GM23338 (cell line): ENCODE data around the gene CAMSAP3. TPM values are rescaled to one million over a fixed set of nuclear protein-coding genes. Genes with fewer than 3 reads are reported as not detected.

Source experiments
- ATAC-seq: fragments of 200-7000 bp; cut with Tn5 transposase; 3 replicates; pipeline ENCODE4 v1.9.1; 2020
- DNase-seq: peaks from one replicate; pipeline ENCODE4 v3.0.0-alpha.2; 2015; ENCODE audit warnings: low spot score
- H2AFZ ChIP-seq: fragments of 200-600 bp; sonication (generic); 2 replicates; pipeline ENCODE4 v1.8.0; 2016; ENCODE audit warnings: antibody characterized with exemption, mild to moderate bottlenecking, moderate library complexity
- H3F3A ChIP-seq: fragments of 200-600 bp; sonication (generic); replicated peaks from 2 replicates; pipeline ENCODE4 v1.8.0; 2017; ENCODE audit warnings: antibody characterized with exemption, mixed run types, low read depth
- H3K27ac ChIP-seq: fragments of 200-600 bp; sonication (generic); 2 replicates; pipeline ENCODE4 v1.6.1; 2016; ENCODE audit warnings: low read depth
- H3K27me3 ChIP-seq: fragments of 200-600 bp; sonication (generic); 2 replicates; pipeline ENCODE4 v1.8.0; 2016; ENCODE audit warnings: mild to moderate bottlenecking, mixed run types, moderate library complexity; ENCODE audit not compliant: insufficient read depth
- H3K36me3 ChIP-seq: fragments of 200-600 bp; sonication (generic); 2 replicates; pipeline ENCODE4 v1.8.0; 2016; ENCODE audit warnings: mild to moderate bottlenecking; ENCODE audit not compliant: insufficient read depth
- H3K4me1 ChIP-seq: fragments of 200-600 bp; sonication (generic); 2 replicates; pipeline ENCODE4 v1.8.0; 2016; ENCODE audit warnings: mild to moderate bottlenecking, moderate library complexity; ENCODE audit not compliant: insufficient read depth
- H3K4me2 ChIP-seq: fragments of 200-600 bp; sonication (generic); 2 replicates; pipeline ENCODE4 v1.7.1; 2017; ENCODE audit warnings: mixed run types
- H3K4me3 ChIP-seq: fragments of 200-600 bp; sonication (generic); 2 replicates; pipeline ENCODE4 v1.6.1; 2016; ENCODE audit warnings: mixed run types
- H3K79me2 ChIP-seq: fragments of 200-600 bp; sonication (generic); replicated peaks from 2 replicates; pipeline ENCODE4 v1.8.0; 2017; ENCODE audit warnings: mild to moderate bottlenecking; ENCODE audit not compliant: insufficient read depth
- H3K9me2 ChIP-seq: fragments of 200-600 bp; sonication (generic); 2 replicates; pipeline ENCODE4 v1.8.0; 2017; ENCODE audit not compliant: insufficient read depth
- H4K20me1 ChIP-seq: fragments of 200-600 bp; sonication (generic); replicated peaks from 2 replicates; pipeline ENCODE4 v1.8.0; 2017; ENCODE audit warnings: mild to moderate bottlenecking; ENCODE audit not compliant: insufficient read depth
- H3K27ac Mint-ChIP-seq: 2 replicates; pipeline ENCODE4 v1.8.0; 2020; ENCODE audit warnings: inconsistent platforms, mild to moderate bottlenecking, moderate library complexity, mixed read lengths
- H3K27me3 Mint-ChIP-seq: 3 replicates; pipeline ENCODE4 v1.8.0; 2022; ENCODE audit warnings: low read depth, mild to moderate bottlenecking, moderate library complexity, mixed read lengths, inconsistent platforms; ENCODE audit not compliant: insufficient read depth, poor library complexity
- H3K36me3 Mint-ChIP-seq: 3 replicates; pipeline ENCODE4 v1.8.0; 2021; ENCODE audit warnings: low read depth, mild to moderate bottlenecking, inconsistent platforms, moderate library complexity, mixed read lengths
- H3K4me1 Mint-ChIP-seq: 3 replicates; pipeline ENCODE4 v1.8.0; 2020; ENCODE audit warnings: mild to moderate bottlenecking, inconsistent platforms, mixed read lengths
- H3K4me3 Mint-ChIP-seq: 3 replicates; pipeline ENCODE4 v1.8.0; 2021; ENCODE audit warnings: moderate library complexity, mild to moderate bottlenecking, inconsistent platforms, mixed read lengths
- H3K9me3 Mint-ChIP-seq: 3 replicates; pipeline ENCODE4 v1.8.0; 2020; ENCODE audit warnings: moderate library complexity, mild to moderate bottlenecking, inconsistent platforms, mixed read lengths
- CREB1 ChIP-seq: fragments of 250-450 bp; sonication (Bioruptor Pico); IDR thresholded peaks from 2 replicates; pipeline ENCODE4 v1.5.0; 2020; ENCODE audit warnings: low read depth, mild to moderate bottlenecking, moderate library complexity
- CTCF ChIP-seq, 2 experiments: fragments of 200-600 bp in 1 of 2; sonication (generic) in 1 of 2; conservative IDR thresholded peaks; 2 replicates each; pipeline versions ENCODE4 v1.5.1 to v1.6.1; 2016 to 2017; ENCODE audit warnings: antibody characterized with exemption in 2 of 2, low read depth in 2 of 2, mild to moderate bottlenecking in 2 of 2, moderate library complexity in 1 of 2
- ETS1 ChIP-seq: IDR thresholded peaks from 2 replicates; pipeline ENCODE4 v1.6.1; 2016; ENCODE audit warnings: antibody characterized with exemption
- EZH2 ChIP-seq: fragments of 200-600 bp; sonication (generic); IDR thresholded peaks from one replicate; pipeline ENCODE4 v1.8.0; 2017; ENCODE audit warnings: antibody characterized with exemption, mild to moderate bottlenecking, low read depth; ENCODE audit not compliant: unreplicated experiment
- EZH2phosphoT487 ChIP-seq: fragments of 200-600 bp; sonication (generic); IDR thresholded peaks from one replicate; pipeline ENCODE4 v1.8.1; 2018; ENCODE audit warnings: antibody characterized with exemption; ENCODE audit not compliant: unreplicated experiment
- JUNB ChIP-seq: IDR thresholded peaks from one replicate; pipeline ENCODE4 v1.6.1; 2016; ENCODE audit warnings: antibody characterized with exemption; ENCODE audit not compliant: unreplicated experiment
- NANOG ChIP-seq: IDR thresholded peaks from 2 replicates; pipeline ENCODE4 v1.6.1; 2016; ENCODE audit warnings: antibody characterized with exemption, borderline replicate concordance
- POLR2AphosphoS5 ChIP-seq: IDR thresholded peaks from 2 replicates; pipeline ENCODE4 v1.6.1; 2016; ENCODE audit warnings: antibody characterized with exemption, low read depth
- REST ChIP-seq: IDR thresholded peaks from one replicate; pipeline ENCODE4 v1.6.1; 2018; ENCODE audit warnings: antibody characterized with exemption; ENCODE audit not compliant: unreplicated experiment
- STAT1 ChIP-seq: IDR thresholded peaks from one replicate; pipeline ENCODE4 v1.6.1; 2016; ENCODE audit warnings: antibody characterized with exemption; ENCODE audit not compliant: unreplicated experiment
- ZNF114 ChIP-seq: fragments of 250-450 bp; sonication (Bioruptor Pico); IDR thresholded peaks from 2 replicates; pipeline ENCODE4 v1.5.0; 2020; ENCODE audit warnings: mild to moderate bottlenecking, moderate library complexity
- ZNF331 ChIP-seq: fragments of 250-450 bp; sonication (Bioruptor Pico); IDR thresholded peaks from 2 replicates; pipeline ENCODE4 v1.5.0; 2020; ENCODE audit warnings: low read depth, mild to moderate bottlenecking, moderate library complexity
- ZNF462 ChIP-seq: fragments of 250-450 bp; sonication (Bioruptor Pico); IDR thresholded peaks from 2 replicates; pipeline ENCODE4 v1.5.0; 2020; ENCODE audit warnings: mild to moderate bottlenecking, moderate library complexity
- polyA plus RNA-seq: library from polyadenylated mRNA; unstranded; fragments of >200 nt; fragmentation: Nextera tagmentation; extraction: Ambion mirVana; gene quantifications from 2 replicates; pipeline ENCODE4 v1.2.1, GENCODE V29; 2016
- total RNA-seq: library from RNA; depleted of rRNA; stranded (reverse); fragments of >200 nt; shearing (Covaris generic); gene quantifications from 2 replicates; pipeline ENCODE4 v1.2.3, GENCODE V29; 2014

The CAMSAP3 gene
- total and polyA plus RNA-seq, 2 experiments from 2014 or later: 6.4 to 32.2 TPM

- Histone ChIP-seq H3K9me2 (no peaks in the 10 kb centered on the region), H3K36me3 (no peaks in the 10 kb centered on the region; the same call in 1 of the 2 replicates), H2AFZ (no peak overlapping the region), H4K20me1 (peaks cover 8% of the 10 kb centered on the region), H3F3A (no peaks in the 10 kb centered on the region), H3K27me3 (no peaks in the 10 kb centered on the region), H3K4me2 (no peak overlapping the region), H3K4me1 (peaks cover 6% of the 10 kb centered on the region; the same call in 1 of the 2 replicates), H3K27ac (no peak overlapping the region), H3K4me3 (no peak overlapping the region), H3K79me2 (peaks cover 31% of the 10 kb centered on the region)
- Mint-ChIP-seq H3K9me3 (no peaks in the 10 kb centered on the region; the same call in 2 of the 3 replicates), H3K36me3 (peaks cover 27% of the 10 kb centered on the region), H3K27ac (no peak overlapping the region), H3K4me3 (no peak overlapping the region), H3K4me1 (peaks cover 9% of the 10 kb centered on the region), H3K27me3 (peaks cover 9% of the 10 kb centered on the region)
- DNase-seq (no peak), ATAC-seq (no peak)
- no peak for TF ChIP-seq POLR2AphosphoS5
- no peak for TF ChIP-seq ZNF462 (CRISPR knock-in tag)
- TF ChIP-seq EZH2: no peak
- TF ChIP-seq NANOG: no peak
- no peak for TF ChIP-seq REST
- no peak for TF ChIP-seq JUNB
- no peak for TF ChIP-seq CREB1
- no peak for TF ChIP-seq ETS1
- no peak for TF ChIP-seq ZNF331 (CRISPR knock-in tag)
- no peak for TF ChIP-seq EZH2phosphoT487
- no peak for TF ChIP-seq STAT1
- TF ChIP-seq CTCF (conservative IDR thresholded peaks at IDR 0.05; ENCODE audit: low read depth in 2 of 2): no peak
- no peak for TF ChIP-seq ZNF114 (CRISPR knock-in tag)
Observed at GRCh38 chr19:7624810-7625209, 29.1 kb downstream of the CAMSAP3 start.
